GM19238 (cell line): Measurements from ENCODE around the gene ORMDL2.
A peak's percentile ranks its signal among the peaks of the same experiment; 100 is the strongest.

Experiments
- DNase-seq: peaks from one replicate; pipeline ENCODE4 v3.0.0; 2011; ENCODE audit warnings: low spot score; ENCODE audit not compliant: insufficient read length

ORMDL2 gene, protein sequence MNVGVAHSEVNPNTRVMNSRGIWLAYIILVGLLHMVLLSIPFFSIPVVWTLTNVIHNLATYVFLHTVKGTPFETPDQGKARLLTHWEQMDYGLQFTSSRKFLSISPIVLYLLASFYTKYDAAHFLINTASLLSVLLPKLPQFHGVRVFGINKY

DNA sequence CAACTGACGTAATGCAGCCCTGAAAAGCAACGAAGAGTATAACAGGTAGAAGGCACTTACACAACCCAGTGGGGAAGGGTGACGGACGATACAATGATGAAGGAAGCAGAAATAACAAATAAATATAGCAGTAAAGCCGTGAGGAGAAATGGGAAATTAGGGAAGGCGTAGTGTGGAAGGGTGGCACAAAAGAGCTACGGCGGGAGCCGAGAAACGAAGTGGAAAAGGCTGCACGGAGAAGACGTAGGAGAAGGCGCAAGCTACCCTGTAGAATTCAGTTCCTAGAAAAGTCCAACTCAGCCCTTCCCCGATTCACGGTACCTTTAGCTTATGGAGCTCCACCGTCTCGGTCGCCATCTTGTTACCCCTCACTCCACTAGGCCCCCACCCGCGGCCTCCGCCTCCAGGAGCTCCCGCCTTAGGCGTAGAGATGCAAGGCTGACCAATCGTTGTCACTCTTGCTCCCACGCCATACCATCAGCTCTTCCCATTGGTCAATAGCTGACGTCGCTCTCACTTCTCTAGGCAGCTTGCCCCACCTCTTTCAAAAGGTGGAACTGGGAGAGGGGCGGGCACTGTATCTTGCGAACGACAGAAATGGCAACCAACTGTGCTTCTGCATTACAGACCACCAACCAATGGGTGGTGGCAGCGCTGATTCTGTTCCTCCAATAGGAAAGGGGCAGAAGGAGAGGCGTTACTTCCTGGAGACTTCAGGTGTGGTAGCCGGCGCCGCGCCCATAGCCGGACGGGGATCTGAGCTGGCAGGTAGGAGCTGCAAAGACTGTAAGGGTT is at the start of gene ORMDL2, which contains the start of gene SARNP:
Gene ORMDL2, plus strand, starts transcription at position 697 of the 795 bp plus-strand sequence. CDS start 959 bp downstream, outside the sequence.
Gene SARNP, minus strand, starts transcription at position 380 of the 795 bp plus-strand sequence. Its CDS starts 23 bp downstream, at position 357.
- peak; percentile 90 for DNase-seq

DNA sequence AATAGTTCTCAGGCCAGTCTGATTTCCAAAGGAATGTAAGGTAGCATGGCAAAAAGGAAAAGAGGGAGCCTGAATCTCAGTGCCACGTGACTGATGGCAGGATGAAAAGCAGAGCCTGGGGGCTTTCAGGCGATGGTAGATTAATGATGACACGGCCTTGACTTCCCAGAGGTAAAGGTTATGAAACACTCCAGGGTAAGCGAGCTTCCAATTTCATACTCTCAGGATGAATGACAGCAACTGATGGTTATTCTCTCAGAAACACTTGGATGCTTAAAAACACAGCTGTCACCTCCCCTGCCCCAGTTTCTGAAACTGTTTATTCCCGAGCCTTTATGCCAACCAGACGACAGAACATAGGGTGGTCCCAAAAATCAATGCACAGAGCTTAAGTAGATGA is 46.1 kb upstream of the ORMDL2 start:
- DNase-seq: no peak

DNA sequence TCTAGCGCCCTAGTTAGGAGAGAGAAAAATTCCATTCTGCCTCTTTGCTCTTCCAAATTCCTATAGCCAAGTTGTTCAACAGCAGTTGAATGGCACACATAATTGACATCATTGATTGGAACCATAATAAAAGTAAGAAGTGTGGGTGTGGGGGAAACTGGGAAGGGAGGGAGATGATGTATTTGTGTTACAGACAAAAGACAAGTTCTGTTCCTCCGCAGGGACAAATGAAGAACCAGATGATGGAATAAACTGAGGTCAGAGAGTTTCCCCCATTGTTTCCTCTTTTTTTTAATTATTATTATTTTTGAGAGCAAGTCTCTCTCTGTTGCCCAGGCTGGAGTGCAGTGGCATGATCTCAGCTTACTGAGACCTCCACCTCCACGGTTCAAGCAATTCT is 40.0 kb upstream of the ORMDL2 start:
- no peak for DNase-seq

DNA sequence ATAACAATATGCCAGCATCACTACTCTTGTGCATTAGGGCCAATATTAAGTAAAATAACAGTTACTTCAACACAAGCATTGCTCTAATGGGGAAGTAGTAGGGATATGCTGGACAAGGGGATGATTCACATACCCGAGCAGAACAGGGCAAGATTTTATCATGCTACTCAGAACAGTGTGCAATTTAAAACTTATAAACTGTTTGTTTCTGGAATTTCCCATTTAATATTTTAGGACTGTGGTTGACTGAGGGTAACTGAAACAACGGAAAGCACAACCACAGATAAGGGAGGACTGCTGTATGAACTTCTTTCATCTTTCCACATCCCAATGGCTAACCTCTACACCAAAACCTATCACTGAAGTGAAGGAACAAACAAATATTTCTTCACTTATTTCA is 37.2 kb upstream of the ORMDL2 start:
- no peak for DNase-seq

DNA sequence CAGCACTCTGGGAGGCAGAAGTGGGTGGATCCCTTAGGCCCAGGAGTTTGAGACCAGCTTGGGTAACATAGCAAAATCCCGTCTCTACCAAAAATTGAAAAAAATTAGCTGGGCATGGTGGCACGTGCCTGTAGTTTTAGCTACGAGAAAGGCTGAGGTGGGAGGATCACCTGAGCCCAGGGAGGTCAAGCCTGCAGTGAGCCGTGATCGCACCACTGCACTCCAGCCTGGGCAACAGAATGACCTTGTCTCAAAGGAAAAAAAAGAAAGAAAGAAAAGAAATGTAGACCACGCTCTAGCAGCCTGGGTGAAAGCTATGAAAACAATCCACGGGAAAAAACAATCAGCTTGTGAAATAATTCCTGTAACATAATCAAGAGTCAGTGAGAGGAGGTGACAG is 29.3 kb upstream of the ORMDL2 start:
- no peak for DNase-seq

DNA sequence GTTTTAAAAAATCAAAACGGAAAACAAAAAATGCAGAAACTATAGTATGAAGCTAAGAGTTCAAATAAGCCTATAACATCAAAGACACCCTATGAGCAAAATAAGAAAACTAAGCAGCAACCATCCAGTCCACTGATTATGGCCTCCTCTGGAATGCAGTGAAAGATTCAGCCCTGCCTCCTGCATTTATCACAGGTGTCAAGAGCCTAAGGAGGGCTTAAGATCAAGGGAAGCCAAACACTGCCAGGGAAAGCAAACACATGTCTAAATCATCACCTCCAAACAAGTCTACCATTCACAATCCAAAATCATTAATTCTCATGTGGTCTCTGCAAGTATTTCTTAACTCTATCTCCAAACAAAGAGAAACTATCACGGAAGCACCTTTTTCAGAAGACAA is 28.7 kb upstream of the ORMDL2 start:
- no peak for DNase-seq

DNA sequence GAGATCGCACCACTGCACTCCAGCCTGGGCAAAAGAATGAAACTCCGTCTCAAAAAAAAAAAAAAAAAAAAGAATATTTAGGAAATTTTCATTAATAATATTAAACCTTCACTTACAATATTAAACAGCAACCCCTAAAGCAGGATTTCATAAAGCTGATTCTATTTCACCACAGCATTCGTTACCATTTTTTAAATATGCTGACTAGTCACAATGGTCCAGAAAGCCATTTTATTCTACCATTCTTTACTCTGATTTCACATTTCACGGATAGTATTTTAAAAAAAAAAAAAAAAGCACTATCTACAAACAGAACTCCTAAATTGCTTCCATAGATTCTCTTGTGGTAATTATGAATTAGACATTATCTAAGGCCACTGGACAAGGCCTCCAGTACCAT is 27.9 kb upstream of the ORMDL2 start:
- DNase-seq: no peak

DNA sequence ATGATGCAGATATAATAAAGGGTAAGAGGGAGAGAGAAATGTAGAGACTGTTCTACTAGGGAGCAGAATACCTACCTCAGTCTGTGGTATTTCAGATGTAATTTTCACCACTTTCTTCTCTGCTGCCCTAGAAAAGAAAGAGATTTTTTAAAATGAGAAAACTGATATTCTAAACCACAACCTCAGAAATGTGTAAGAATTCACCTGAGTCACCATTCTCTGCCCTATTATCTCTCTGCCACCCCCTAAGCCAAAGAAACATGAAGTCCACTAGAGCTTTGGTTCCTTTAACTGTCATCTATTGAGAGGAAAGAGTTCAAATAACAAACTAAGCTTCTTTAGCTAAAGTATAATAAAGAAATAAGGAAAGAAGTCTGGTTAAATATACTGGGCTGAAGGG is 21.9 kb upstream of the ORMDL2 start:
- no peak for DNase-seq

DNA sequence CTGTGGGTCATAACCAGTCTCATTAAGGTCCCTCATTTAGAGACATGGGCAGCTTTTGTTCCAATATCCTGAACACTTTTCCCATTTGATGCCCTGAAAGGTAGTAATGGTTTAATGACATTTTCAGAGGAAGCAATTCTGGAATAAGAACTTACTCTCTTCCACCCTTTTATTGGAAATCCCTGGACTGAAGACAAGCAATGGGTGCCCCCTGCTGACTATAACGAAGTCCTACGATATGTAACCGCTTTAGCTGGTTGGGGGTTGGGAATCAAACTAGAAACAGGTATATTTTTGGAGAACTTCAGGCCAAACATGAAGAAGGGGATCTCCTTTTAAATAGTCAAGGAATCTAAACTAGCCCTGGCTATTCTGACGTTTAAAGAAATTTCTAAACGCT is 20.8 kb upstream of the ORMDL2 start:
- no peak for DNase-seq

DNA sequence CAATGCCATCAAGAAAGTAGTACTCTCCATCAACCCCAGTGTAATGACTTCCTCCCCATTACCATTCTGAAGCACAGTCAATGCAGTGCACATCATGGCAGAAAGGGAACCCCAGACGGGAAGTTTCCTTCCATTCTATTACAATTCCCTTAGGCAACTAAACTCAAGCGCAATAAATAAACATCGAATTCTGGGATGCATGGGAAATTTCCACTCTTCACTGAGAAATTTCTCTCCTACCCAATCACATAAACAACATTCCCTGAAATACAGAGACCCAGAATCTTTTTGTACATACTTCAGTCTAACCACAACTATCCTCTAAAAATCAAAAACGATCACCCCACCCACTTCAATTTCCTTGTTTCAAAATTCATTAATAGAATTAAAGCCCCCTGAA is 20.3 kb upstream of the ORMDL2 start:
- no peak for DNase-seq

DNA sequence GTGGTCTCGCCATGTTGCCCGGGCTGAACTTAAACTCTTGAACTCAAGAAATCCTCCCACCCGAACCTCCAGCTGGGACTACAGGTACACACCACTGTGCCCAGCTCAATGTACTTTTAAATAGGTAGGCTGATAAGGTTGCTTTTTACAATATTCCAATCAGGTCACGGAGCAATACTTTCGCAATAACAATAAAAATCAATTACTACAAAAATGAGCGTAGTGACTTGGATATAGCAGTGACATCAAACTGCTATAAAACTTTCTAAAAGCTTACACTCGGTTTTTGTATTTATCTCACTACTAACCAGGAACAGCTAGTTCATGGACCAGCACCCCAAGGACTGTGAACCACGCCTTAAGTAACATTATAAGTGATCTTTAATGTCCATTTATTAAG is 10.9 kb upstream of the ORMDL2 start:
- DNase-seq: no peak

DNA sequence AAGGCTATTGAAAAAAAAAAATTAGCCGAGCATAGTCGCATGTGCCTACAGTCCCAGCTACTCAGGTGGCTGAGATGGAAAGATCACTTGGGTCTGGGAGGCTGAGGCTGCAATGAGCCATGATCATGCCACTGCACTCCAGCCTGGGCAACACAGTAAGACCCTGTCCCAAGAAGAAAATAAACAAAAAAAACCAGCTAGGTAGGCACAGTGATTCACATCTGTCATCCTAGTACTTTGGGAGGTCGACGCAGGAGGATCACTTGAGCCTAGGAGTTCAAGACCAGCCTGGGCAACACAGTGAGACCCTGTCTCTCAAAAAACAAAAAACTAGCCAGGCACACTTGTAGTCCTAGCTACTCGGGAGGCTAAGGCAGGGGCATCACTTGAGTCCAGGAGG is 8.6 kb upstream of the ORMDL2 start:
- no peak for DNase-seq

DNA sequence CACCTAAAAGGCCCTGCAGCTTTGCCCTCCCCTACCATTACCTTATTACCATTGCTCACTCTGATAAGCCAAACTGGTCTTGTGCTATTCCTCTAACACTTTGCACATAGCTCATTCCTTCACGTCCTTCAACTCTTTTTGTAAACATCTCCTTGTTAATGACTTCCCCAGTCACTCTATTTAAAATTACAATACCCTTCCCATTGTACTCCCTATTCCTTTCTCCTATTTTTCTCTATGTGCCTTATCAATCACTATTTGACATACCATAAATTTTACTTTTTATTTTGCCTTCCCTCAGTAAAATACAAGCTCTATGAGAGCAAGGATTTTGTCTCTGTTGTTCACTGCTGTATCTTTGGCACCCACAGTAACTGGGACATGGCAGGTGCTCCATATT is 5.8 kb upstream of the ORMDL2 start:
- DNase-seq: no peak

DNA sequence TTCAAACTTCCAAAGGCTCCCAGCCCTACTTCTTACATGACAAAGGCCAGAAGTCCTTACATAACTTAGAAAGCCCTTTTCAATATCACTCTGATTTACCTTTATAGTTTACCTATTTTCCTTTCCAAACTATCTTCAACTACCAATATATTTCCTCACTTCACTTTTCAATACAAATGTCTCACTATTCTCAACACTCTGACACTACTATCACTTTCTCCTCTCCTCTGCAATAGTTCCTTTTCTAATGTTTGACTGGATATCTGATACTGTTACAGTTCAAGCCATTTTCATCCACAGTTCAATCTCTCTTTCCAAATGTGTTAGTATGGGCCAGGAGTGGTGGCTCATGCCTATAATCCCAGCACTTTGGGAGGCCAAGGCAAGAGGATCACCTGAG is 3.6 kb upstream of the ORMDL2 start:
- no peak for DNase-seq

DNA sequence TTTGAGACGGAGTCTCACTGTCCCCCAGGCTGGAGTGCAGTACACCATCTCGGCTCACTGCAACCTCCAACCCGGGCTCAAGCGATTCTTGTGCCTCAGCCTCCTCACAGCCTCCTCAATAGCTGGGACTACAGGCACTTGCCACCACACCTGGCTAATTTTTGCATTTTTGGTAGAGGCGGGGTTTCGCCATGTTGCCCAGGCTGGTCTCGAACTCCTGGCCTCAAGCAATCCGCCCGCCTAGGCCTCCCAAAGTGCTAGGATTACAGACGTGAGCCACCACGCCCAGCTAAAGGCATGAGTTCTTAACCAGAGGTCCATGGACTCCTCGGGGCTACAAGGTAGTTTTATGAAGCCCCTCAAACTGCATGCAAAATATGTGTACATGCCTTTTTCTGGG is 2.4 kb upstream of the ORMDL2 start:
- DNase-seq: no peak

DNA sequence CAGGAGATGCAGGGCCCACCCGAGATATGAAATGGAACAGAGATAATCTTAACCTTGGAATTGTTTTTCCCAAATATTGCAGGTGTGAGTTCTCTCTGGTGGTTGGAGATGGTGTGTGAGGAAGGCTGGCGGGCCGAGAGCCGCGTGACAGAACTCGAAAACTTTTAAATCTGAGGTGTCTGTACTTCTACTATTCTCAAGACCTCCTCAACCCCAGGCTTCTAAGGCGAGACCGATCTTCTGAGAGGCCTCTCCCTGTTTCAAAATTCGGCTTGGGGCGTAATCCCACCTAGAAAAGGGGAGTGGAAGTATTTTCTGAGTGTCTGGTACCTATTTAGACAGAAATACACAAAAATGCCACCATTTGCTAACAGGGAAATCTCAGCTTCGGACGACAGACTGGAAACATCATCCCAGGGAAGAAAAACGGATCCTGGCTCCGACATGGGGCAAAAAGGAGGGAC is 928 bp upstream of the ORMDL2 start:
- no peak for DNase-seq

DNA sequence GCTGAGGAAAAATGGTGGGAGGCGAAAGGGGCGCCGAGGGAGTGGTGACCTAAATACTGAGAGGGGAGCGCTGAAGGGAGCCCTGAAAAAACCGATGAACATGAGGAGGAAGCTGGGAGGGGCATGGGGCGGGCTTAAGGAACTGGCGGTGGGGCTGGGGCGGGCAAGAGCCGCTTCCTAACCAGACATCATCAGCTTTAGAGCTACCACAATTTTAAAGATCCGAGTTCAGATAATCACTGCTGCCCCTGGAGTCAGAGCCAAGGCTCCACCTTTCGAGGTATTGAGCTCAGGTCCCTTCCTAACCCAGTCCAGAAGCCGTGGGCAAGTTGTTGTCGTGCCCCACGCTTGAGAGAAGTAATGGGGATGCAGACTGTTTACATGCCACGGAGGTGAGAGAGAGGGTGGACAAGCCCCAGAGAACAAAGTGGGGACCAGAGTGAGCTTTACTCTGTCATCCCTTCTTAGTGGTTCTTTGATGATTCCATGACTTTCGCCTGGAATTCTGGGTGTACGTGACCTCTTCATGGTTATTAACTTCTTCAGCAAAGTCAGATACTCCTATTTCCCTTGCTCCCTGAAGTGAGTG is 393 bp downstream of the ORMDL2 start:
- DNase-seq: peak; percentile 26

DNA sequence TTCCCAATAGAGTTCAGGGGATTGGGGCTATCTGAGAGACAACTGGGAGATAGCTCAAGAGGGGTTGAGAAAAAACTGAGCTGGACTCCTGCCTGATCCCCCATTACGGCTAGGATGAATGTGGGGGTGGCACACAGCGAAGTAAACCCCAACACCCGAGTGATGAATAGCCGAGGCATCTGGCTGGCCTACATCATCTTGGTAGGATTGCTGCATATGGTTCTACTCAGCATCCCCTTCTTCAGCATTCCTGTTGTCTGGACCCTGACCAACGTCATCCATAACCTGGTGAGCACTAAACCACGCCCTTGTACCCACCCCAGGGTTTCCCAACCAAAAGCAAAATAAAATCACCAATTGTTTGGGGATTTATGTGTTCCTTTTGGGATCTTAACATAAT is 1.0 kb downstream of the ORMDL2 start:
- no peak for DNase-seq

DNA sequence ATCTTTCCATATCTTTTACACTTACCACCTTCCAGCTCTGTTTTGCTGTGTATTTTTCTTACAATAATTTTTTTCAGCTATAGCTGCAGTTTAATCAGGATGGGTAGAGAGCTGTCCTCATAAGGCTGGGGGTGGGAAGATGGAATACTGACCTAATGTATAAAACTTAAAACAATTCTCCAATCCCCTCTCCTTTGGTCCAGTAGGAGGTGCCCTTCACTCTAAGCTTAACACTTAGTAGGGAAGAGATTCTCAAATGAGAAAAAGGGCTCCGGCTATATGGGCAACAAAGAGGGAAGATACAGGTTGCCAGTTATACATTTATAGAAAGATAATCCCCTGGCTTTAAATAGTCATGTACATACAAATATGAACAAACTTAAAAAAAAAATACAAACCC is 2.8 kb downstream of the ORMDL2 start:
- DNase-seq: no peak

DNA sequence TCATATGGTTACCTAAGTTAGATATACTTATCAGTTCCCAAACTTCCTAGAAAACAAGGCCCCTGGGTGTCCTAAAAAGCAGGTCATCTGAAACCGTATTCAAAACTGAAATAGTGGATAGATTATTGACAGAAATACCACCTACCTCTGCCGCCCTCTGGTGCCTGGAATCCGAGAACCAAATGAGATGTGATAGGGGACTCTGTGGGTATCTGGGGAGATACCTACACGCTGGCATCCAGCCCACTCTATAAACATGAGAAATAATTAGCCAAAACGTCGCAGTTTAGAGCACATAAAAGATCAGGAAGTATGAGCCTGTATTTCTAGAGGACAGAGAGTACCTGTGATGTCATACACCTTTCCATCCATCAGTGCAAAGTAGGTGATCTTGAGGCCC is 4.4 kb downstream of the ORMDL2 start:
- no peak for DNase-seq

DNA sequence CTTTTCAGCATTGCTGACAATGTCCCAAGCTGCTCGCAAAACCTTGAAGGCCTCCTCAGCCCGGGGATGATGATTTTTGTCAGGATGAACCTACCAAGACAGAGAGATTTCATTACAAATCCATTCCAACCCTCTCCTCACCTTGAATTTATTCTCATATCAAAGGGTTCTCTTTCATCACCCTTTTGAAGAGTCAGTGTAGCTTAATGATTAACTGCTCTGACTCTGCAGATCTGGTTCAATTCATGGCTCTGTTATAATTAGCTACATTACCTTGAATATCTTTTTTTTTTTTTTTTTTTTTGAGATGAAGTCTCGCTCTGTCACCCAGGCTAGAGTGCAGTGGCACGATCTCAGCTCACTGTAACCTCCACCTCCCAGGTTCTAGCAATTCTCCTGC is 5.6 kb downstream of the ORMDL2 start:
- DNase-seq: no peak

DNA sequence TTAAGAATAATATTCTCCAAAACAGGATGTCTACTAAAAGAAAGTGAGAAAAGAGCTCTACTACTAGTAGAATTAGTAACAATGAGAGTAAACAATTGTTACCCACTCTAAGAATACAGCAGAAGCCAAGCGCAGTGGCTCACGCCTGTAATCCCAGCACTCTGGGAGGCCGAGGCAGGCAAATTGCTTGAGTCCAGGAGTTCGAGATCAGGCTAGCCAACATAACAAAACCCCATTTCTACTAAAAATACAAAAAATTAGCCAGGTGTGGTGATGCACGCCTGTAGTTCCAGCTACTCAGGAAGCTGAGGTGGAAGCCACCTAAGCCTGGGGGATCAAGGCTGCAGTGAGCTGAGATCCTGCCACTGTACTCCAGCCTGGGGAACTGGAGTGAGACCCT is 6.9 kb downstream of the ORMDL2 start:
- DNase-seq: no peak

DNA sequence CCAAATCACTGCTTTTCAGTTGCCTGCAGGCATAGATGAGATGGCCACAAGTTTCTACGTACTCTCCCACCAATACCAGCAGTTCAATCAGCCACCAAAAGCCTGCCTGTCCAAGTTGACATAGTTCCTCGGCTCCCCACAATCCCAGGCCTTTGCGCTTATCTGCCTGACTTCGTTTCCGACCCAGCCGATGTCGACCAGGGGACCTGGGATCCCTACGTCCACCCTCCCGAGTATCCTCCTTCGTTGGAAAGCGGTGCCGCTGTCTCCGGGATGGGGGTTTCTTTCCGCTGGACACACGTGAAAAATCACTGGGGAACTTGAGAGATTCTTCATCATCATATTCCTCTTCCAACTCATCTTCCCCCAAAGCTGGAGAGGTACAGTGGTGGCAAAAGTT is 10.0 kb downstream of the ORMDL2 start:
- no peak for DNase-seq
